Body of pancreas (tissue), 4 donors: Measurements from ENCODE around the gene CNTNAP2. TPM values are rescaled to one million over a fixed set of nuclear protein-coding genes. Genes with fewer than 3 reads are reported as not detected.

Experiments used
- ATAC-seq: fragments of 150-250 bp; one replicate; pipeline ENCODE4 v1.9.1; 2016
- DNase-seq, 4 donors: peaks; one replicate each; pipeline ENCODE4 v3.0.0-alpha.2; 2019
- H3K27ac ChIP-seq, 4 donors: fragments of 200-600 bp; sonication (generic); 1 replicate in 3 of 4; 2 replicates in 1 of 4; pipeline versions ENCODE4 v1.5.1 to v1.6.1; 2016 to 2019; ENCODE audit warnings: mild to moderate bottlenecking in 1 of 4, mixed read lengths in 1 of 4, moderate library complexity in 1 of 4
- H3K27me3 ChIP-seq, 2 donors: fragments of 200-600 bp; sonication (generic); one replicate each; pipeline ENCODE4 v1.6.0; 2016; ENCODE audit warnings: mild to moderate bottlenecking in 1 of 2
- H3K36me3 ChIP-seq, 2 donors: fragments of 200-600 bp; sonication (generic); replicated peaks in 1 of 2; 2 replicates each; pipeline ENCODE4 v1.5.1; 2016; ENCODE audit warnings: low read depth in 2 of 2; ENCODE audit not compliant: insufficient read depth in 1 of 2
- H3K4me1 ChIP-seq: fragments of 200-600 bp; sonication (generic); one replicate; pipeline ENCODE4 v1.6.0; 2016
- H3K4me3 ChIP-seq, 2 donors: fragments of 200-600 bp; sonication (generic); 1 replicate in 1 of 2; 2 replicates in 1 of 2; pipeline ENCODE4 v1.5.1; 2016 to 2019
- H3K9me3 ChIP-seq, 3 donors: fragments of 200-600 bp; sonication (generic); 1 replicate in 2 of 3; 2 replicates in 1 of 3; pipeline ENCODE4 v1.5.1; 2016
- CTCF ChIP-seq, 7 experiments: fragments of 450-650 bp in 4 of 7; fragments of 200-600 bp in 3 of 7; sonication (generic) in 3 of 7; IDR thresholded peaks; one replicate each; pipeline ENCODE4 v1.5.1; 2016 to 2019; ENCODE audit warnings: antibody characterized with exemption in 7 of 7
- POLR2A ChIP-seq, 3 donors: fragments of 450-650 bp; IDR thresholded peaks; one replicate each; pipeline ENCODE4 v1.6.1; 2016; ENCODE audit warnings: antibody characterized with exemption in 3 of 3, mild to moderate bottlenecking in 2 of 3
- WGBS, 2 donors: methylation state at CpG; one replicate each; pipeline ENCODE4 v1.1.5; 2017; 5-methylcytosine and 5-hydroxymethylcytosine counted together
- intact Hi-C: fragments of 100-400 bp; cut with DNase I; formaldehyde crosslinking; loops from one replicate; pipeline ENCODE4 v1.15.1; 2023
- total RNA-seq, 2 donors: library from RNA; depleted of rRNA; stranded (reverse); fragments of >200 nt; gene quantifications; one replicate each; pipeline ENCODE4 v1.1.0, GENCODE V29; 2016

Gene CNTNAP2
- total RNA-seq, 2 donors from 2014 or later = 1.0 TPM; not detected in 1

DNA sequence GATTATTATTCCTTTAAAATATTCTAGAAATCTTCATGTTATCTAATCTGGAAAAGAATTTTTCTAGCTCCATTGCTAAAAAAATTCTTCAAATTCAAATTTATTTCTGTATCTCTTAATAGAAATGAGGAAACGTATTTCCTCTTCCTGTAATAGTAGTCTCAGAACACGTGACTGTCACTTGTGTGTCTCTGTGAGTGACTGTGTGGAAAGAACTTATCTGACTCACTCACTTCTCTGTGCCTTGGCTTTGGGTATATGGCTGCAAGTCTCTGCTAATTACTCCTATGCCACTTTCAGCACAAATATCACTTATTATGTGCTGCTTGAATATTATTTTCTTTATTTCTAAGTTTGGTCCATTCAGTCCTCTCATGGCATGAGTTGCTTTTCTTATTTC, 132.7 kb downstream of the CNTNAP2 start:
- Histone ChIP-seq H3K27me3 (no peaks in the 10 kb centered on the region), H3K27ac (no peak overlapping the region), H3K4me1 (no peaks in the 10 kb centered on the region), H3K9me3 (no peaks in the 10 kb centered on the region), H3K4me3 (no peak overlapping the region), H3K36me3 (no peaks in the 10 kb centered on the region)
- intact Hi-C loops = no loop called here
- no peak for ATAC-seq
- DNase-seq = no peak
- TF ChIP-seq POLR2A (IDR thresholded peaks at IDR 0.05) (no peak), CTCF (IDR thresholded peaks at IDR 0.05) (no peak)
- WGBS, 2 donors = 38% methylated on average over 2 of the region's 2 CpGs

DNA sequence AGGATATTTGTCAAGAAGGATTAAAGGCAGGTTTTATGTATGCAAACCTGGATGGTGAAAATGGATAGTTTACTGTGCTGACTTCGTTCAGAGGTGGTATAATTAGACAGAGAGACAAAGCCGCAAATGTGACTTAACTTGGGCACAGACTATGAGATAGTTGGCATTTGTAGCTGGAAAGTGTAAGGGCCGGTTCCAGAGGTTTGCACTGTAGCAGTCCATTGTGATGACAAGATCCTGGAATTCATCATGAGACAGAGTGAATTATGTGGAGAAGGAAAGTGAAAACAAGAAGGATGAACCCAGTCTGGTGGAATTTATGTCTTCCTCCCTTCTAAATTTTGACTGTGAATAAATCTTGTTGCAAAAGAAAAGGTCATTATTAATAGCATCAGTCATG, 139.0 kb downstream of the CNTNAP2 start:
- TF ChIP-seq POLR2A (IDR thresholded peaks at IDR 0.05) (no peak), CTCF (IDR thresholded peaks at IDR 0.05) (no peak)
- intact Hi-C loops = no loop called here
- DNase-seq (no peak), ATAC-seq (no peak)
- Histone ChIP-seq H3K4me1 (no peaks in the 10 kb centered on the region), H3K36me3 (no peaks in the 10 kb centered on the region), H3K27me3 (no peaks in the 10 kb centered on the region), H3K4me3 (no peak overlapping the region), H3K9me3 (no peaks in the 10 kb centered on the region), H3K27ac (no peak overlapping the region)
- WGBS, 2 donors = 57 to 61% methylated on average over 3 of the region's 3 CpGs

- H3K27me3 ChIP-seq = no peaks in the 10 kb centered on the region
- DNase-seq = no peak
- H3K27ac ChIP-seq = no peak overlapping the region
- H3K36me3 ChIP-seq = no peaks in the 10 kb centered on the region
- no peak for ATAC-seq
- no peak overlapping the region for H3K4me3 ChIP-seq
- H3K9me3 ChIP-seq = no peaks in the 10 kb centered on the region
- 56 to 77% methylated on average over 1 of the region's 1 CpG for WGBS, 2 donors
- TF ChIP-seq POLR2A (IDR thresholded peaks at IDR 0.05) (no peak), CTCF (IDR thresholded peaks at IDR 0.05) (no peak)
- intact Hi-C loops = no loop called here
- no peaks in the 10 kb centered on the region for H3K4me1 ChIP-seq
Observed at GRCh38 chr7:146262527-146262926, 145.9 kb downstream of the CNTNAP2 start.

DNA sequence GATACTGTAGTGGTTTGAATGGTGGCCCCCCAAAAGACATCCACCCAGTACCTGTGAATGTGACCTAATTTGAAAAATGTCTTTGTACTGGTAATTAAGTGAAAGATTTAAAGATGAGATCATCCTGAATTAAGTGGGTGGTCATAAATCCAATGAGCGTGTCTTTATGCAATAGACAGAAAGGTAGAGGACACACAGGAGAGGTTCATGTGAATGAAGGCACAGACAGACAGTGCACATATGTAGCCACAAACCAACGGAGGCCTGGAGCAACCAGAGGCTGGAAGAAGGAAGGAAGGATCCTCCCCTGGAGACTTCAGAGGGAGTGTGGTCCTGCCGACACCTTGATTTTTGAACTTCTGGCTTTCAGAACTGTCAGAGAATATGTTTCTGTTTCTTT, 160.3 kb downstream of the CNTNAP2 start:
- Histone ChIP-seq H3K4me3 (no peak overlapping the region), H3K9me3 (no peaks in the 10 kb centered on the region), H3K36me3 (no peaks in the 10 kb centered on the region), H3K27me3 (no peaks in the 10 kb centered on the region), H3K27ac (no peak overlapping the region), H3K4me1 (no peaks in the 10 kb centered on the region)
- TF ChIP-seq POLR2A (IDR thresholded peaks at IDR 0.05) = no peak
- TF ChIP-seq CTCF (IDR thresholded peaks at IDR 0.05) = no peak
- intact Hi-C loops = no loop called here
- WGBS, 2 donors = 81% methylated on average over 3 of the region's 3 CpGs
- no peak for ATAC-seq
- no peak for DNase-seq

GRCh38 chr7:146285418-146285817, 168.8 kb downstream of the CNTNAP2 start:
- ATAC-seq = no peak
- TF ChIP-seq POLR2A (IDR thresholded peaks at IDR 0.05) (no peak), CTCF (IDR thresholded peaks at IDR 0.05) (no peak)
- DNase-seq = no peak
- intact Hi-C loops = no loop called here
- H3K36me3 ChIP-seq = no peaks in the 10 kb centered on the region
- no peaks in the 10 kb centered on the region for H3K9me3 ChIP-seq
- 83 to 85% methylated on average over 1 to 2 of the region's 3 CpGs for WGBS, 2 donors
- no peak overlapping the region for H3K4me3 ChIP-seq
- H3K27ac ChIP-seq = no peak overlapping the region
- H3K4me1 ChIP-seq = no peaks in the 10 kb centered on the region
- no peaks in the 10 kb centered on the region for H3K27me3 ChIP-seq
